Muscle layer of duodenum (tissue), 2 donors: ENCODE data around the gene DAGLA.
"Not testable (repeated sequence)": the region's sequence is repeated elsewhere in the genome, so short reads cannot be mapped to it uniquely, and the experiment has no call there.

Experiments
- H3K27ac ChIP-seq: one replicate; pipeline ENCODE4 v1.7.0; 2013; ENCODE audit warnings: mild to moderate bottlenecking, low read length
- H3K27me3 ChIP-seq: one replicate; pipeline ENCODE4 v1.7.0; 2013; ENCODE audit warnings: low read depth, mild to moderate bottlenecking, control low read depth, low read length
- H3K36me3 ChIP-seq, 2 donors: one replicate each; pipeline ENCODE4 v1.7.0; 2013; ENCODE audit warnings: low read length in 2 of 2, control low read depth in 1 of 2, mild to moderate bottlenecking in 1 of 2; ENCODE audit not compliant: insufficient read depth in 2 of 2, control insufficient read depth in 1 of 2
- H3K4me1 ChIP-seq, 2 donors: one replicate each; pipeline ENCODE4 v1.7.0; 2013; ENCODE audit warnings: low read length in 2 of 2, mild to moderate bottlenecking in 2 of 2, control low read depth in 1 of 2, moderate library complexity in 1 of 2; ENCODE audit not compliant: insufficient read depth in 2 of 2, control insufficient read depth in 1 of 2
- H3K4me3 ChIP-seq, 2 donors: one replicate each; pipeline ENCODE4 v1.7.0; 2013; ENCODE audit warnings: low read length in 2 of 2, low read depth in 1 of 2, mild to moderate bottlenecking in 1 of 2
- H3K9me3 ChIP-seq, 2 donors: one replicate each; pipeline ENCODE4 v1.7.0; 2013; ENCODE audit warnings: low read length in 2 of 2, control low read depth in 1 of 2, mild to moderate bottlenecking in 1 of 2; ENCODE audit not compliant: control insufficient read depth in 1 of 2
- donor health status: healthy.

DAGLA gene

DNA sequence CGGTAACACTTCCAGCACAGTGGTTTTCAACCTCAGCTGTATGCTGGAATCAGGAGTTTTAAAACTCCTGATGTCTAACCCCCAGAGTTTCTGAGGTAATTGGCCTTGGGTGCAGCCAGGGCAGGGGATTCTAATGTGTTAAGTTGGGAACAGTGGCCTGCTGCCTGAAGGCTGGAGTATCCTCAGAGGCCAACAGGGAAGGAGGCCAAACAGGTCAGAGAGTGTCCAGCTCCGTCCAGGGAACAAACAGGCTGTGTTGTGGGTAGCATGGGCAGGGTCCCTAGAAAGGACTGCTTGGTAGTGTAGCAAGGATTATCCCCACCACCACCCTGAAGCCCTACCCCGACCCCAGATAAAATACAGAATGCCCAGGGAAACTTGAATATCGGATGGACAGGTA, 10.8 kb upstream of the DAGLA start:
- H3K4me1 ChIP-seq = no peaks in the 10 kb centered on the region
- H3K36me3 ChIP-seq = no peaks in the 10 kb centered on the region

DNA sequence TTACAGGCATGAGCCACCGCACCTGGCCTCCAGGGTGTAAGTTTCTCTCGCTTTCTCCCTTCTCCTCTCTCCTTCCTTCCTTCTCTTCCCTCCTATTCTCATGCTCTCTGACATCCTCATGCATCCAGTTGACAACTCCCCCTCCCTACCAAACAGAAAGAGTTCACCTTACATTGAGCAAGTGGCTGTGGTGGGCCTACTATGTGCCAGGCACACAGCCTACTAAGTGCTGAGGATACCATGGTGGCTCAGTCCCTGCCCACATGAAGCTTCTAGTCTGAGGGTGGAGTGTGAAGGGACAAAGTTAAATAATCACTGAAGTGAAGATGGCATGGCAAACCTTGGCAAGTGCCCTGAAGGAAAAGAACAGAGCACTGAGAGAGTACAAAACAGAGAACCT, 9.6 kb upstream of the DAGLA start:
- no peak overlapping the region for H3K4me3 ChIP-seq
- peaks cover 3% of the 10 kb centered on the region for H3K27me3 ChIP-seq
- H3K36me3 ChIP-seq = no peaks in the 10 kb centered on the region
- H3K27ac ChIP-seq = no peak overlapping the region
- H3K9me3 ChIP-seq = no peaks in the 10 kb centered on the region
- no peaks in the 10 kb centered on the region for H3K4me1 ChIP-seq

More for the DNA sequence above, 10.8 kb upstream of the DAGLA start:
- H3K4me3 ChIP-seq = no peak overlapping the region
- no peaks in the 10 kb centered on the region for H3K27me3 ChIP-seq
- no peak overlapping the region for H3K27ac ChIP-seq
- H3K9me3 ChIP-seq = no peaks in the 10 kb centered on the region

DNA sequence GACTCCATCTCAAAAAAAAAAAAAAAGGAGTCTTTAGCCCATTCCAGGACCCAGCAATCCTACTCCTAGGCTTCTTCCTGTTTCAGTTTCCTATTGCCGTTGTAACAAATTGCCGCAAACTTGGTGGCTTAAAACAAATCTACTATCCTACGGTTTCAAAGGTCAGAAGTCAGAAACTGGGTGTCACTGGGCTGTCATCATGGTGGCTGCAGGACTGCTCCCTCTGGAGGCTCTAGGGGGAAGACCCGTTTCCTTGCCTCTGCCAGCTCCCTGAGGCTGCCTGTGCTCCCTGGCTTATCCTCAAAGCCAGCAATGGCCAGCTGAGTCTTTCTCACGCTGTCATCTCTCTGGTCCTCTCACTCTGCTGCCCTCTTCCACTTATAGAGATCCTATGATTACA, 8.7 kb upstream of the DAGLA start:
- H3K4me1 ChIP-seq = no peaks in the 10 kb centered on the region
- H3K27me3 ChIP-seq = peaks cover 3% of the 10 kb centered on the region
- no peaks in the 10 kb centered on the region for H3K36me3 ChIP-seq
- no peaks in the 10 kb centered on the region for H3K9me3 ChIP-seq
- H3K4me3 ChIP-seq = no peak overlapping the region
- H3K27ac ChIP-seq = no peak overlapping the region

DNA sequence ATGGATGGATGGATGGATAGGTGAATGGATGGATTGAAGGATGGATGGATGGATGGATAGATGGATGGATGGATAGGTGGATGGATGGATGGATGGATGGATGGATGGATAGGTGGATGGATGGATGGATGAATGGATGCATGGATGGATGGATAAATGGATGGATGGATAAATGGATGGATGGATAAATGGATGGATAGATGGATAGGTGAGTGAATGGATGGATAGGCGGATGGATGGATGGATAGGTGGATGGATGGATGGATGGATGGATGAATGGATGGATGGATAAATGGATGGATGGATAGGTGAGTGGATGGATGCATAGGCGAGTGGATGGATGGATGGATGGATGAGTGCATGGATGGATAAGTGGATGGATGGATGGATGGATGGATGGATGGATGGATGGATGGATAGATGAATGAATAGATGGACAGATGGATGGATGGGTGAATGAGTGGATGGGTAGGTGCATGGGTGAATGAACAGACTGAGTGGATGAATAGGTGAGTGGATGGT, 6.2 kb upstream of the DAGLA start:
- not testable (repeated sequence) for H3K27me3 ChIP-seq

DNA sequence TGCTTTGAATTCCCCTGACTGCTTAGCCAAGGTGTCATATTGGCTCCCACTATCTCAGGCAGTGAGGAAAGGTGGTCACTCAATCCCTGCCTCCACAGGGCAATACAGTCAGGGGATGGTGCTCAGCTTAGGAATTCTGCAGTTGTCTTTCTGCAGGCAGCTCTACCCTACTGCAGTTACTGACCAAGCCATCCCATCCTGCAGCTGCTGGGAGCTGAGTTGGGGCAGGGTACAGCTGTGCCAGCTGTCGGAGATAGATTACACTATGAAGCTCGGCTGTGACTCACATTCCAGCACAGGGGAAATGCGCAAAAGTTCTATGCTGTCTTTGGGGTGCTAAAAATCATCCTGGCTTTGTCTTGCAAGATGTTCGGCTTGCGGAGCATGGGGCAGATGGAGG, 4.4 kb upstream of the DAGLA start:
- Histone ChIP-seq H3K9me3 (no peaks in the 10 kb centered on the region), H3K4me1 (peaks cover 0 to 4% of the 10 kb centered on the region in 2 donors), H3K27me3 (peaks cover 3% of the 10 kb centered on the region), H3K27ac (no peak overlapping the region), H3K4me3 (no peak overlapping the region), H3K36me3 (no peaks in the 10 kb centered on the region)

More for the DNA sequence above, 6.2 kb upstream of the DAGLA start:
- H3K27ac ChIP-seq, H3K36me3 ChIP-seq, H3K4me3 ChIP-seq, H3K4me1 ChIP-seq, H3K9me3 ChIP-seq: not testable (repeated sequence)

DNA sequence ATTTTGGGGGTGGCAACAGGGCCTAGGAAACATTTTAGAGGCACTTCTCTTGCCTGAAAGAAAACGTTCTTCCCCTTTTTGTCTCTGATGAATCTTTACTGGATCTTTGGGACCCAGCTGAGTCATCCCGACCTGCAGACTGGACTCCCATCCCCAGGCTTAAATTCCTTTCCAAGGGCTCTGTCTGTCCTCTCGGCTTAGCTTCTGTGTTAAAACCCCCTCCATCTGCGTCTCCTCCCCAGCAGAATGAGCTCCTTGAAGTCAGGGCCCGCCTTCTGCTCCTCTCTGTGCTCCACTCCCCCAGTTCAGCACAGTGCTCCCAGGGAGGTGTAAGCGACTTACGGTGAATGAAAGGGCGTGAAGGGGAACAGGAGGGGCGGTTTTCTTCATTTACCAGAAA, 895 bp upstream of the DAGLA start:
- no peaks in the 10 kb centered on the region for H3K36me3 ChIP-seq
- no peak overlapping the region for H3K27ac ChIP-seq
- H3K4me1 ChIP-seq = peaks cover 15 to 35% of the 10 kb centered on the region in 2 donors
- H3K4me3 ChIP-seq = no peak overlapping the region
- peaks cover 3% of the 10 kb centered on the region for H3K27me3 ChIP-seq
- no peaks in the 10 kb centered on the region for H3K9me3 ChIP-seq

DNA sequence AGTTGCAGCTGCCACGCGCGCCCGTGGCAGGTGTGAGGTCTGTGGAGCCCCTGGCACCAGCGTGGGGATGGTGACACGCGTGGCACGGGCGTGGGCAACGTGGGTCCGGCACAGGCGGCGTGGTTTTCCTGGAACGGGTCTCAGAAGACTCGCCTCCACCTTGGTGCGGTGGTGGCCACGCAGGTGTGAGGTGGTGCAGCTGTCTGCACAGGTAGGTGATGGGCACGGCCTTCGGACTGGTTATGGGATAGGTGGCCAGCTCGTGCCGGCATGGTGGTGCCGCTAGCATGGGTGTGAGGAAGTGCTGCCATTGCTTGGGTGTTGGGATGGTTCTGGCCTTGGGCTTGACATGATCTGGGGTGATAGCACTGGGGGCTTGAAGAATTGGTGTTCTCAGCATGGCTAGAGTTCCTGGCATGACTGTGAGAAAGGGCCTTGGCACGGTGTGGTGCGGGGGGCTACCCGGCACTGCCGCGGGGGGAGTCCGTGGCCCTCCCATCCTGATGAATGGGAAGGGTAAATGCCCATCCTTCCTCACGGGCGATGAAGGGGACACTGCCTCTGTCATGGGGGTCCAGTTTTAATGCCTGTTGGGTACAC, 531 bp downstream of the DAGLA start:
- H3K27me3 ChIP-seq = no peaks in the 10 kb centered on the region
- peak overlapping the region; percentile 57 to 66 for H3K4me3 ChIP-seq
- no peak overlapping the region for H3K27ac ChIP-seq
- H3K9me3 ChIP-seq = no peaks in the 10 kb centered on the region
- H3K4me1 ChIP-seq = peaks cover 16 to 35% of the 10 kb centered on the region in 2 donors
- H3K36me3 ChIP-seq = no peaks in the 10 kb centered on the region

DNA sequence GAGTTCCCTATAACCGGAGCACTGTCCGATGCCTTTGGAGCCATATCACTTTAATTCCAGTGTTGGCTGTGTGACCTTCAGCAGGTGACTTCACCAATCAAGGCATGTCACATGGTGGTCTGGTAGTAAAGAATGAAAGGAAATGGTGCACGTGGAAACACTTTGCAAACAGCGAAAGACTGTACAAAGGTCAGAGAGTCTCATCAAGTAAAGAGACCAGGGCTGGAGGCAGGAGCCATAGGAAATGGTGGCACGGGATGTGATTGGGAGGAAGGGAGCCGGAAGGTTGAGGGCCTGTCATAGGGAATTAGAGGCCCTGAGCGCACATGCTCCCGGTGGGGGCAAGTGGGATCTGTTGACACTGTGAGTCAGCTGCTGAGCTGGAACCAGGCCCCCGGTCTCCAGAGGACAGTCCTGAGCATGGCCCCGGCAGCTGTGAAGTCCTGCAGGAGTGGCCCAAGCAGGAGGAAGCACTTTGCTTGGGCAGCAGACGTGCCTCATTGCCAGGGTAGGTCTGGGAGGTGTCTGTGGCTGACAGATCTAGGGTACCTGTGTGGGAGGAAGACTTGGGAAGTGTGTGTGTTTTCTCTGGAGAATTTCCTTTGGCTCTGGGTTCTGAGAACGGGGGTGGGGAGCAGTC, 2.0 kb downstream of the DAGLA start:
- Histone ChIP-seq H3K9me3 (no peaks in the 10 kb centered on the region), H3K4me3 (no peak overlapping the region), H3K27me3 (no peaks in the 10 kb centered on the region), H3K4me1 (peaks cover 16 to 35% of the 10 kb centered on the region in 2 donors), H3K36me3 (no peaks in the 10 kb centered on the region), H3K27ac (no peak overlapping the region)

DNA sequence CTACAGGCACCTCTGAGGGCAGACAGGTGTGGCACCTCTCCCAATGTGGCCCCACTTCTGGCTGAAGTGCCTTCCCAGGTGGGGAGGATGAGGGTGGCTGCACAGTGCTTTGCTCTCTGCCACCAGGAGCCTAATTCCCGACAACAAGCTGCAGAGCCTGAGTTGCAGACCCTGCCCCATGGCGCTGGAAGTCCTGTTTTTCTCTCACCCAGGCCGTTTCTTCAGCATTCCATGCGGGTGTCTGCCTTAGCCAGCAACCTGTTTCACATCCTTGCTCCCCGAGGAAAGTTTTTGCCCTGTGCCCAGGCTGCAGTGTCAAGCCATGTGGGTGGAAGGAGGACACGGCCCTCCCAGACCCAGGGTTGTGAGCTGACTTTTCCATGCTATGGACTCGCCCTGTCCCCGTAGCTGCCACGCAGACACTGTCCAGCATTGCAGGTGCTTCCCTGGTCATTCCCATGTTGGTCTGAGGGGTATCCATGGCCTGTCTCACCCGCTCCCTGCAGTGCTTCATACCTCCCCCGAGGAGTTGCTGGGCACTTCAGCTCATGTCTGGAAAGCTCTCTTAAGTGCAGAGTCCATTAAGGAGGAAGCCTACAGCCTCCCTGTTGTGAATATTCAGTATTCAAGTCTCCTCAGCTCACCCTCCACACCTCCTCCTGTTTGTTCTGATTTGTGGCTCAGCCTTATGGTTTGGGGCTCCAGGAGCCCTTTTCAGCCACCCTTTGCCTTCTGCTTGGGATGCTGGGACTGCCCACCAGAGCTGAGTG, 2.9 kb downstream of the DAGLA start:
- Histone ChIP-seq H3K27me3 (no peaks in the 10 kb centered on the region), H3K4me1 (peaks cover 16 to 35% of the 10 kb centered on the region in 2 donors), H3K4me3 (no peak overlapping the region), H3K36me3 (no peaks in the 10 kb centered on the region), H3K9me3 (no peaks in the 10 kb centered on the region), H3K27ac (no peak overlapping the region)

DNA sequence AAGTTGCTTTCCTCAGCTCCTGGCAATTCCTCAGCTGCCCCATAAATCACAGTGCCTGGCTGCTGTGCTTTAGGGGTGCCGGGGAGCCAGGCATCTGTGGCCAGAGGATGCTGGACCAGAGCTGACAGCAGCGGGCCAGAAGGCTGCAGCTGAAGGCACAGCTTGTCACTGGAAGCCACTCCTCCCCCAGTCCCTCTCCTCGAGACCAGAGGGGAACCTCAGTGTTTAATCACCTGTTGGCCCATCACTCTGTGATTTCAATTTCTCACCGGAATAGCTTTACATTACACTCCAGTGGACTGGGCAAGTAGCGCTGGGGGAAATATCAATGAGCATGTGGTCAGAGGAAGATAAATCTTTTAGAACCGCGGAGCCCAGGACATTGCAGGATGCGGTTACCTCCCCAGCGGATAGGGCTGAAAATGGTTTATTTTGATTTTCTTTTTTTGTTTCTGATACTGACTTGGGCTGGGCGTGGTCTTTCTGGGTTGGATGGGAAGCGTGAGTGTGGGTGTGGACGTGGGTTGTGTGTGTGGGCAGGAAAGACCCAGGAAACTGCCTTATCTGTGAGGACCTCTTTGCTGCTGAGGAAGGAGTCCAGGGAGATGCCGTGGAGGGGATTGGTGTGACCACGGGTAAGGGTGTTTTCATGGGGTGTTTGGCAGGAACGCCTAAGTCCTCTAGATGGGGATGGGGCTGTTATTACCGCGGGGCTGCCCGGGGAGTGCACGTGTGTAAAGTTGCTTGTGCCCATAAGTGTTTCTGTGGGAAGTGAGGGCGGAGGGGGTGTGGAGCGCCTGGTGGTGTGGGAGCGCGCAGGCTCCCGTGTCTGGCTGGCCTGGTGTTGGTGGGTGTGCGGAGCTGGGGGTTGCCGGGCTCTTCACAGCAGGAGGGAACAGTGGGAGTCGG, 4.0 kb downstream of the DAGLA start:
- H3K4me3 ChIP-seq = no peak overlapping the region
- no peaks in the 10 kb centered on the region for H3K36me3 ChIP-seq
- no peaks in the 10 kb centered on the region for H3K27me3 ChIP-seq
- no peaks in the 10 kb centered on the region for H3K9me3 ChIP-seq
- H3K27ac ChIP-seq = no peak overlapping the region
- H3K4me1 ChIP-seq = peaks cover 20 to 40% of the 10 kb centered on the region in 2 donors
